SU-DHL-6 (cell line): Measurements from ENCODE around the gene ZNF138.

Experiments
- EZH2phosphoT487 ChIP-seq: fragments of 200-600 bp; sonication (generic), shearing (Covaris generic); conservative IDR thresholded peaks from 2 replicates; pipeline ENCODE4 v1.6.1; 2018; ENCODE audit warnings: mild to moderate bottlenecking, antibody characterized with exemption, low read length, moderate library complexity, mixed read lengths
- TF ChIP-seq, protein P1 (sequence below): fragments of 200-600 bp; sonication (generic); IDR thresholded peaks from one replicate; pipeline ENCODE4 v1.5.1; 2017; ENCODE audit warnings: antibody characterized with exemption, mild to moderate bottlenecking, low read length, moderate library complexity; ENCODE audit not compliant: insufficient read depth, poor library complexity, severe bottlenecking

DNA sequence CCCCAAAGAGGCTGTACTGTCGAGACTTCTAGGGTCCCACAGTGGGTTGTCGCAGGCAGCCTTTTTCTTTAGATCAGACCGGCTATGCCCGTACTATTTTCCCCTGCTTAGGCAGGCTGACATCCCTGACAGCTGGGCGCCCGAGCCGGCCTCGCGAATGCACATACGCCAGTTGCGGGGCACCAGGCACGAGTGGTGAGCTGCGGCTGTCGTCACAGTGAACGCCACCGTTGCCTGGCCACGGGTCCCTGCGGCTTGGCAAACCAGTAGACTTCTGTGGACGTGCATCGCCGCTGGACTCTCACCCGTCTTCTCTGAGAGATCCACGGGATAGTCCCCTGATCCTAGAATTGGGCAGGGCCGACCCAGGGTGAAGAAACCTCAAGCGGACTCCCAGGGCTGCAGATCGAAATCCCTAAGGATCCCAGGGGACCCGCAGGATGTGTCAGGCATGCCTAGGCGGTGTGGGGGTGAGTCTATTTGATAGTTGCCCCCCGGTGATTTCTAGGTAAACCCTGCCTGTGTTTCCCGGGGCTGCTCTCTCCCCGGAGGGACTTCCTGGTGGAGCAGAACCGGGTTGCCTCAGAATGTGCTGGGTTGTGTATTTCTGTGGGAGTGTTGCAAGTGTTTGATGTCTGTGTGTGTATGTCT, 75.8 kb downstream of the ZNF138 start:
- TF ChIP-seq, protein P1, sequence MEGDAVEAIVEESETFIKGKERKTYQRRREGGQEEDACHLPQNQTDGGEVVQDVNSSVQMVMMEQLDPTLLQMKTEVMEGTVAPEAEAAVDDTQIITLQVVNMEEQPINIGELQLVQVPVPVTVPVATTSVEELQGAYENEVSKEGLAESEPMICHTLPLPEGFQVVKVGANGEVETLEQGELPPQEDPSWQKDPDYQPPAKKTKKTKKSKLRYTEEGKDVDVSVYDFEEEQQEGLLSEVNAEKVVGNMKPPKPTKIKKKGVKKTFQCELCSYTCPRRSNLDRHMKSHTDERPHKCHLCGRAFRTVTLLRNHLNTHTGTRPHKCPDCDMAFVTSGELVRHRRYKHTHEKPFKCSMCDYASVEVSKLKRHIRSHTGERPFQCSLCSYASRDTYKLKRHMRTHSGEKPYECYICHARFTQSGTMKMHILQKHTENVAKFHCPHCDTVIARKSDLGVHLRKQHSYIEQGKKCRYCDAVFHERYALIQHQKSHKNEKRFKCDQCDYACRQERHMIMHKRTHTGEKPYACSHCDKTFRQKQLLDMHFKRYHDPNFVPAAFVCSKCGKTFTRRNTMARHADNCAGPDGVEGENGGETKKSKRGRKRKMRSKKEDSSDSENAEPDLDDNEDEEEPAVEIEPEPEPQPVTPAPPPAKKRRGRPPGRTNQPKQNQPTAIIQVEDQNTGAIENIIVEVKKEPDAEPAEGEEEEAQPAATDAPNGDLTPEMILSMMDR = no peak
- TF ChIP-seq EZH2phosphoT487 = no peak
